Activated naive CD4-positive, alpha-beta T cell treated with anti-CD3 and anti-CD28 coated beads for 36 hours (primary cell): ENCODE results near the gene CCT5. TPM values are rescaled to one million over a fixed set of nuclear protein-coding genes. Genes with fewer than 3 reads are reported as not detected.

Source experiments
- CTCF ChIA-PET: fragments of 350-600 bp; sonication (Branson Sonifier 250); formaldehyde crosslinking; loops from one replicate; lab custom pipeline; 2021; ENCODE audit warnings: antibody characterized with exemption; lab: Charles Lee
- DNase-seq: peaks from one replicate; pipeline ENCODE4 v3.0.0-alpha.2; 2020
- H3K27ac Mint-ChIP-seq: one replicate; pipeline ENCODE4 v1.8.0; 2021; ENCODE audit warnings: mild to moderate bottlenecking, mixed read lengths
- H3K27me3 Mint-ChIP-seq: one replicate; pipeline ENCODE4 v1.8.0; 2021; ENCODE audit warnings: low read depth, mixed read lengths
- H3K36me3 Mint-ChIP-seq: one replicate; pipeline ENCODE4 v1.8.0; 2021; ENCODE audit warnings: low read depth, mixed read lengths
- H3K4me1 Mint-ChIP-seq: one replicate; pipeline ENCODE4 v1.8.0; 2021; ENCODE audit warnings: low read depth, mixed read lengths
- H3K4me3 Mint-ChIP-seq: one replicate; pipeline ENCODE4 v1.8.0; 2021; ENCODE audit warnings: mild to moderate bottlenecking, moderate library complexity, mixed read lengths
- H3K9me3 Mint-ChIP-seq: one replicate; pipeline ENCODE4 v1.8.0; 2021; ENCODE audit warnings: mixed read lengths
- intact Hi-C: fragments of 100-400 bp; cut with micrococcal nuclease; formaldehyde crosslinking; loops from one replicate; pipeline ENCODE4 v1.15.1; 2023
- total RNA-seq, 2 experiments: library from RNA; stranded (reverse); gene quantifications; one replicate each; pipeline ENCODE4 v1.2.3, GENCODE V29; 2021

The CCT5 gene
- total RNA-seq, 2 experiments from 2014 or later: 414 to 419 TPM

GRCh38 chr5:10250806-10251276 lies 761 bp downstream of the CCT5 start:
- Mint-ChIP-seq H3K27ac (peak overlapping the region; percentile 99), H3K9me3 (no peaks in the 10 kb centered on the region), H3K4me3 (peak overlapping the region; percentile 86), H3K4me1 (peaks cover 50% of the 10 kb centered on the region), H3K27me3 (no peaks in the 10 kb centered on the region), H3K36me3 (peaks cover 40% of the 10 kb centered on the region)
- CTCF ChIA-PET: interaction anchor here (0.5 to 1.1 kb wide), 3 partner anchors 33 to 1104 kb away, joined by 3 read pairs; no protein-coding TSS in a partner anchor
- DNase-seq: peak; percentile 41
- intact Hi-C loops: loop anchor here (1.0 to 10.0 kb wide), 8 partner anchors 34 to 894 kb away; partner anchors contain the start of genes ANKRD33B, DAP, MARCHF6 and ROPN1L

- CTCF ChIA-PET: interaction anchor here (0.5 to 0.7 kb wide), 2 partner anchors 173 to 1104 kb away, joined by 3 read pairs; no protein-coding TSS in a partner anchor
- Mint-ChIP-seq H3K36me3 (peaks cover 46% of the 10 kb centered on the region), H3K9me3 (no peaks in the 10 kb centered on the region)
Measured at GRCh38 chr5:10251405-10251804, 1.3 kb downstream of the CCT5 start.

GRCh38 chr5:10253390-10253789 lies 3.3 kb downstream of the CCT5 start:
- no peaks in the 10 kb centered on the region for H3K9me3 Mint-ChIP-seq
- CTCF ChIA-PET: no interaction called here
- H3K36me3 Mint-ChIP-seq: peaks cover 54% of the 10 kb centered on the region
- DNase-seq: no peak
- H3K27ac Mint-ChIP-seq: no peak overlapping the region
- H3K4me1 Mint-ChIP-seq: peaks cover 66% of the 10 kb centered on the region
- intact Hi-C loops: loop anchor here (10.0 kb wide), 2 partner anchors 381 to 891 kb away; no protein-coding TSS in a partner anchor
- H3K27me3 Mint-ChIP-seq: no peaks in the 10 kb centered on the region
- H3K4me3 Mint-ChIP-seq: no peak overlapping the region

More at GRCh38 chr5:10251405-10251804, 1.3 kb downstream of the CCT5 start:
- Mint-ChIP-seq H3K27ac (peak overlapping the region; percentile 99), H3K4me1 (peaks cover 56% of the 10 kb centered on the region), H3K4me3 (peak overlapping the region; percentile 86), H3K27me3 (no peaks in the 10 kb centered on the region)
- DNase-seq: no peak
- intact Hi-C loops: loop anchor here (2.0 to 10.0 kb wide), 3 partner anchors 33 to 893 kb away; no protein-coding TSS in a partner anchor

GRCh38 chr5:10254686-10255085 lies 4.6 kb downstream of the CCT5 start:
- Mint-ChIP-seq H3K27me3 (no peaks in the 10 kb centered on the region), H3K4me1 (peaks cover 66% of the 10 kb centered on the region), H3K4me3 (no peak overlapping the region), H3K9me3 (no peaks in the 10 kb centered on the region), H3K36me3 (peaks cover 59% of the 10 kb centered on the region), H3K27ac (peak overlapping the region; percentile 59)
- CTCF ChIA-PET: interaction anchor here (0.6 kb wide), 1 partner anchor 103 kb away, joined by 3 read pairs; no protein-coding TSS in a partner anchor
- no peak for DNase-seq
- intact Hi-C loops: loop anchor here (10.0 kb wide), 2 partner anchors 380 to 890 kb away; no protein-coding TSS in a partner anchor

GRCh38 chr5:10257870-10258269 lies 7.8 kb downstream of the CCT5 start:
- Mint-ChIP-seq H3K27me3 (no peaks in the 10 kb centered on the region), H3K4me1 (peaks cover 51% of the 10 kb centered on the region), H3K27ac (peak overlapping the region; percentile 60), H3K4me3 (no peak overlapping the region), H3K9me3 (no peaks in the 10 kb centered on the region), H3K36me3 (peaks cover 62% of the 10 kb centered on the region)
- DNase-seq: no peak
- intact Hi-C loops: loop anchor here (10.0 kb wide), 2 partner anchors 377 to 887 kb away; no protein-coding TSS in a partner anchor
- CTCF ChIA-PET: no interaction called here

GRCh38 chr5:10259899-10260298 lies 9.8 kb downstream of the CCT5 start:
- peaks cover 68% of the 10 kb centered on the region for H3K36me3 Mint-ChIP-seq
- no peak for DNase-seq
- no peaks in the 10 kb centered on the region for H3K9me3 Mint-ChIP-seq
- no peak overlapping the region for H3K27ac Mint-ChIP-seq
- CTCF ChIA-PET: no interaction called here
- H3K27me3 Mint-ChIP-seq: no peaks in the 10 kb centered on the region
- intact Hi-C loops: loop anchor here (10.0 kb wide), 2 partner anchors 375 to 885 kb away; no protein-coding TSS in a partner anchor
- H3K4me1 Mint-ChIP-seq: peaks cover 33% of the 10 kb centered on the region
- H3K4me3 Mint-ChIP-seq: no peak overlapping the region

- H3K27me3 Mint-ChIP-seq: no peaks in the 10 kb centered on the region
- H3K9me3 Mint-ChIP-seq: no peaks in the 10 kb centered on the region
- intact Hi-C loops: no loop called here
- peaks cover 25% of the 10 kb centered on the region for H3K4me1 Mint-ChIP-seq
- CTCF ChIA-PET: no interaction called here
- no peak overlapping the region for H3K27ac Mint-ChIP-seq
- DNase-seq: no peak
- no peak overlapping the region for H3K4me3 Mint-ChIP-seq
- H3K36me3 Mint-ChIP-seq: peaks cover 60% of the 10 kb centered on the region
Measured at GRCh38 chr5:10261065-10261464, 11.0 kb downstream of the CCT5 start.

GRCh38 chr5:10262121-10262774 lies 12.2 kb downstream of the CCT5 start:
- CTCF ChIA-PET: interaction anchor here (4.3 kb wide), 1 partner anchor 22 kb away, joined by 16 read pairs; no protein-coding TSS in a partner anchor
- no peaks in the 10 kb centered on the region for H3K9me3 Mint-ChIP-seq

GRCh38 chr5:10262995-10263394 lies 12.9 kb downstream of the CCT5 start:
- Mint-ChIP-seq H3K27ac (no peak overlapping the region), H3K4me1 (peaks cover 8% of the 10 kb centered on the region), H3K9me3 (no peaks in the 10 kb centered on the region), H3K27me3 (no peaks in the 10 kb centered on the region), H3K36me3 (peaks cover 52% of the 10 kb centered on the region), H3K4me3 (no peak overlapping the region)
- intact Hi-C loops: no loop called here
- CTCF ChIA-PET: interaction anchor here (4.3 kb wide), 1 partner anchor 21 kb away, joined by 16 read pairs; no protein-coding TSS in a partner anchor
- no peak for DNase-seq

More at GRCh38 chr5:10262121-10262774, 12.2 kb downstream of the CCT5 start:
- H3K4me1 Mint-ChIP-seq: peaks cover 15% of the 10 kb centered on the region
- H3K4me3 Mint-ChIP-seq: no peak overlapping the region
- no peak for DNase-seq
- intact Hi-C loops: no loop called here
- no peak overlapping the region for H3K27ac Mint-ChIP-seq
- H3K36me3 Mint-ChIP-seq: peaks cover 55% of the 10 kb centered on the region
- H3K27me3 Mint-ChIP-seq: no peaks in the 10 kb centered on the region

GRCh38 chr5:10264604-10265003 lies 14.5 kb downstream of the CCT5 start:
- no peaks in the 10 kb centered on the region for H3K9me3 Mint-ChIP-seq
- peaks cover 42% of the 10 kb centered on the region for H3K36me3 Mint-ChIP-seq
- peaks cover 3% of the 10 kb centered on the region for H3K4me1 Mint-ChIP-seq
- no peak overlapping the region for H3K4me3 Mint-ChIP-seq
- no peaks in the 10 kb centered on the region for H3K27me3 Mint-ChIP-seq
- no peak for DNase-seq
- CTCF ChIA-PET: interaction anchor here (0.6 to 4.3 kb wide), 3 partner anchors 17 to 335 kb away, joined by 3 to 16 read pairs (median 6); no protein-coding TSS in a partner anchor
- intact Hi-C loops: no loop called here
- H3K27ac Mint-ChIP-seq: no peak overlapping the region

GRCh38 chr5:10265245-10266109 lies 15.4 kb downstream of the CCT5 start:
- no peaks in the 10 kb centered on the region for H3K4me1 Mint-ChIP-seq
- H3K27me3 Mint-ChIP-seq: no peaks in the 10 kb centered on the region
- H3K9me3 Mint-ChIP-seq: no peaks in the 10 kb centered on the region
- DNase-seq: no peak
- CTCF ChIA-PET: interaction anchor here (0.6 to 4.3 kb wide), 4 partner anchors 9 to 336 kb away, joined by 3 to 16 read pairs (median 3); no protein-coding TSS in a partner anchor
- intact Hi-C loops: no loop called here
- H3K27ac Mint-ChIP-seq: peak overlapping the region; percentile 3
- H3K4me3 Mint-ChIP-seq: no peak overlapping the region
- peaks cover 36% of the 10 kb centered on the region for H3K36me3 Mint-ChIP-seq
